ES-I3 (cell line): ENCODE results near the gene SEPTIN2.

Source experiments
- H3K36me3 ChIP-seq: 2 replicates; pipeline ENCODE4 v1.6.1; 2013; ENCODE audit warnings: mild to moderate bottlenecking, low read length, control low read depth, moderate library complexity; ENCODE audit not compliant: insufficient read depth
- H3K4me1 ChIP-seq: 2 replicates; pipeline ENCODE4 v1.6.1; 2013; ENCODE audit warnings: mild to moderate bottlenecking, control low read depth, low read length; ENCODE audit not compliant: insufficient read depth
- H3K9ac ChIP-seq: 2 replicates; pipeline ENCODE4 v1.6.1; 2013; ENCODE audit warnings: low read depth, mild to moderate bottlenecking, low read length, moderate library complexity
- H3K9me3 ChIP-seq: 2 replicates; pipeline ENCODE4 v1.6.1; 2013; ENCODE audit warnings: mild to moderate bottlenecking, low read length, moderate library complexity; ENCODE audit not compliant: control insufficient read depth, insufficient read depth

SEPTIN2 gene

GRCh38 chr2:241298673-241299072 is 17.1 kb upstream of the SEPTIN2 start:
- Histone ChIP-seq H3K9ac (no peak overlapping the region), H3K36me3 (no peaks in the 10 kb centered on the region), H3K4me1 (no peaks in the 10 kb centered on the region), H3K9me3 (no peaks in the 10 kb centered on the region)

DNA sequence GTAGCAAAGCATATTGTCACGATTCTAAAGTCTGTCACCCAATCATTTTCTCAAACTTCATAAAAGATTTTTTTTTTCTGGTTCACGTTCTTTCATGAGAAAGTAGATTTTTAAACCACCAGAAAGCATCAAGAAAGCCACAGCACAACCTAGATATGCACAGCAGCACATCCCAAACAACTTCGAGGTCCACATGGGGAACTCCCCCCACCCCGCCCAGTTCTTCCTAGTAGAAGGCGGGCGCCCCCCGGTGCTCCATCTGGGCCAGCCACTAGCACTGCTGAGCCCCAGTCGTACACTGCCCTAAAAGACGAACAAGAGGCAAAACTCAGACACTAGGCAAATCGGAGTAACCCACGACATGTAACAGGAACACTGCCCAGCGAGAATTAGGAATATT is 15.7 kb upstream of the SEPTIN2 start:
- no peaks in the 10 kb centered on the region for H3K4me1 ChIP-seq

GRCh38 chr2:241302083-241302482 is 13.6 kb upstream of the SEPTIN2 start:
- Histone ChIP-seq H3K9ac (no peak overlapping the region), H3K9me3 (no peaks in the 10 kb centered on the region), H3K36me3 (no peaks in the 10 kb centered on the region), H3K4me1 (no peaks in the 10 kb centered on the region)

More for the DNA sequence above, 15.7 kb upstream of the SEPTIN2 start:
- Histone ChIP-seq H3K9me3 (no peaks in the 10 kb centered on the region), H3K36me3 (no peaks in the 10 kb centered on the region), H3K9ac (no peak overlapping the region)

DNA sequence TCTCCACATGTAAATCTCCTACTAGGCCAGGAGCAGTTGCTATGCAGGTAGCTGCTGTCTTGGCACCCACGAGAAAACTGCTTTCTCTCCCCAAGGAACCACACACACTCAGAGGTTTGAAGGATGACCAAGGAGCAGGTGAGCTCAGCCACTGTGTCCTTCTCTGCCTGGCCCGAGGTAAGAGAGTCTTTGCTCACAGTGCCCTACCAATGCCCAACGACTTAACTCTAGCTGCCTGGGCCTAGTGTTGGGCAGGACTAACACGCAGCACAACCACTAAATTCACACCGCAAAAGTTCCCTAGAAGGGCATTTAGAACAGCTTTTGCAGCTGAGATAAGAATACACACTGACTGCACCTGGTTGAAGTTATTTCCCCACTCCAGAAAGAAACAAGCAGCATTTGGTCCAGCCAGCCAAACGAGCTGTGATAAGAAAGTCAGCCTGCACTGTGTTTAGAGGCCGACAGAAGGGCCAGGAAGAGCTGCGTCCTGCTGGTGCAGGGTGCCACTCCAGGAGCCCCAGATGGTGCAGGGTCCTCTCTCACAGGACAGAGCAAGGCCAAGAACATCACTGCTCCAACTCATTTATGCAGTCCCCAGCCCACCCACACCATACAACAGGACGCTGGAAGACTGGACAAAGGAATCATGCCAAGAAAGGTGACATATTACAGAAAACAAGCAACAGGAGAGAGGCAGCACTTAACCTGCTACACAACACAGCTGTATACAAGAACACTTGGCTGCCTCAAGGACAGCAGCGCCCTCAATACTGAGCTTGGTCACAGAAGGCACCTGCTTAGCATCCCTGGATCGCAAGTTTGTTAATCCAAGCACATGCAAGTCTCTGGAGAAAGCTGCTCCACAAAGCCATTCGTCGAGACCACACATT is 12.7 kb upstream of the SEPTIN2 start:
- Histone ChIP-seq H3K4me1 (peaks cover 3% of the 10 kb centered on the region; the same call in 1 of the 2 replicates), H3K9me3 (no peaks in the 10 kb centered on the region), H3K36me3 (no peaks in the 10 kb centered on the region), H3K9ac (no peak overlapping the region)

- Histone ChIP-seq H3K36me3 (no peaks in the 10 kb centered on the region), H3K4me1 (peaks cover 8% of the 10 kb centered on the region), H3K9ac (no peak overlapping the region), H3K9me3 (no peaks in the 10 kb centered on the region)
Observed at GRCh38 chr2:241304039-241304670, 11.6 kb upstream of the SEPTIN2 start.

GRCh38 chr2:241307055-241307454 is 8.7 kb upstream of the SEPTIN2 start:
- Histone ChIP-seq H3K4me1 (peaks cover 17% of the 10 kb centered on the region), H3K9me3 (no peaks in the 10 kb centered on the region), H3K36me3 (no peaks in the 10 kb centered on the region), H3K9ac (no peak overlapping the region)

GRCh38 chr2:241308267-241308666 is 7.5 kb upstream of the SEPTIN2 start:
- H3K36me3 ChIP-seq = no peaks in the 10 kb centered on the region
- H3K9me3 ChIP-seq = no peaks in the 10 kb centered on the region
- peaks cover 18% of the 10 kb centered on the region for H3K4me1 ChIP-seq
- H3K9ac ChIP-seq = no peak overlapping the region

DNA sequence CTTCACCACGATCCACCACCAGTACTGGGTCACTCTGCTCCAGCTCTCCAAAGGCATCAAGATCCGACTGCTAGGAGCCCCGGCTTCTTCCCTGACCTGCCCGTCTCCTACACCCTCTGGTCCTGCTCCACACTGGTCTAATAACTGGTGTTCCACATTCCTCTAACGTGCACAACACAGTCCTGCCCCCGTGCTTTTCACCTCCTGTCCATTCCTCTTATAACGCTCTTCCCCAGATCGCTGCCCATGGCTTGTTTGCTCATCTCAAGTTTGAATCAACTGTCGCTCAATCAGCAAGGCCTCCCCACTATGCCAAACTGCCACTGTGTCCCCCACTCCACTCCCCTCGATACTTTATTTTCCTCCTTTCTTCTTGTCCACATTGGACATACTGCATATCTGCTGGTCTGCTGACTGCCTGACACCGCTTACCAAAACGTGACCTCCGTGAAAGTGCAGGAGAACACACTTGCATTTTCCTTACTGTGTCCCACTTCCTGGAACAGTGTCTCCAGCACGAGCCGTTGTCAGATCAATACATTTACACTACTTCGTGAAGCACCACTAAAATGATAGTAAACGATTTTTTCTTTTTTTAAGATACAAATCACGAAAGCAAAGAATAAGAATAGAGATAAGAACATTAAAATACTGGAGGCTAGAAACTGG is 6.8 kb upstream of the SEPTIN2 start:
- no peaks in the 10 kb centered on the region for H3K9me3 ChIP-seq
- peaks cover 23% of the 10 kb centered on the region for H3K4me1 ChIP-seq
- H3K36me3 ChIP-seq = no peaks in the 10 kb centered on the region
- H3K9ac ChIP-seq = no peak overlapping the region

- H3K9me3 ChIP-seq = no peaks in the 10 kb centered on the region
- H3K9ac ChIP-seq = no peak overlapping the region
- H3K36me3 ChIP-seq = no peaks in the 10 kb centered on the region
- peaks cover 23% of the 10 kb centered on the region for H3K4me1 ChIP-seq
Observed at GRCh38 chr2:241309684-241310117, 6.0 kb upstream of the SEPTIN2 start.

DNA sequence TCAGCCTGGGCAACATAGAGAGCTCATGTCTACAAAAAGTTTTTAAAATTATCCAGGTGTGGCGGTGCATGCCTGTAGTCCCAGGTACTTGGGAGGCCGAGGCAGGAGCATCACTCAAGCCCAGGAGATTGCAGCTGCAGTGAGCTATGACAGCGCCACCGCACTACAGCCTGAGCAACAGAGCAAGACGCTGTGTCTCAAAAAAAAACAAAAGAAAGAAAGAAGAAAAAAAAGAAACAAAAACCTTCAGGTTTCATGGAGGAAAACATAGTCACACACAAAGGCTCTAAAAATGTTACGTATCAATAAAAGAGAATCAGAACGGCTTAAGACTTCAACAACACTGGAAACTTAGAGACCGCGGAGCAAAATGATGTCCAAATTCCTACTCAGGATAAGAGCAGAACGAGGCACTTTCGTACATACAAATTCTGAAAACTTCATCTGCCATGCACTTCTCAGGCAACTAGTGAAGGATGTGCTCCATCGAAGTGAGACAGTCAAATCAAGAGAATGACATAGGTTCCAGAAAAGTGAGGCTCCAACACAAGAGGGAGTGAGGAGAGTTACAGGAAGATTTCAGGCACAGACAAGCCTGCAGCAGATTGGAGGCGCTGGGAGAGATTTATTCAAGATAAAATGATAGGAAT is 4.7 kb upstream of the SEPTIN2 start:
- Histone ChIP-seq H3K9me3 (no peaks in the 10 kb centered on the region), H3K36me3 (no peaks in the 10 kb centered on the region), H3K4me1 (peaks cover 23% of the 10 kb centered on the region), H3K9ac (no peak overlapping the region)

- no peaks in the 10 kb centered on the region; the same call in 1 of the 2 replicates for H3K36me3 ChIP-seq
Observed at GRCh38 chr2:241312082-241312481, 3.6 kb upstream of the SEPTIN2 start.

DNA sequence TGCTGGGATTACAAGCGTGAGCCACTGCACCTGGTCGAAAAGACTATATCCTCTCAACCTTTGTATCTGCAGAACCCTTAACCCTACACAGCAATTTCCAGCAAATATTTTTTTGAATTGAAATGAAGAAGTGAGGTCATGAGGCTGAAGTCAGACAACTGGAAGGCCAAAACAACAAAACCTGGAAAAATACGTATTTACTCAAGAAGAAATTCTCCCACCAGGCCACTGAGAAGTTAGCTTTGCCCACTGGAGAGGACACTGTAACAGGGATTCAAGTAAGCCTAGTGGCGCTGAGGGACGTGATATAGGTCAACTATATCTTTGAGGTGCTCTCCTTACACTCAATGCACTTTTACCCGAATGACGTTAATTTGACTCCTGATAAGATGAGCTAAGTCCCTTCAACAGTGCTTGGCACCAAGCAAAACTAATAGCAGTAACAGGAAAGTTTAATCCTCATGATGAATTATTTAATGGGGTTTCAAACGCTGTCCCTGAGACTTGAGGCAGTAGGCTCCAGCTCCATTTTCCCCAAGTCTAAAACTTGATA is 2.1 kb upstream of the SEPTIN2 start:
- no peaks in the 10 kb centered on the region for H3K9me3 ChIP-seq
- H3K9ac ChIP-seq = peak overlapping the region; percentile 100
- H3K36me3 ChIP-seq = no peaks in the 10 kb centered on the region; the same call in 1 of the 2 replicates
- peaks cover 34% of the 10 kb centered on the region for H3K4me1 ChIP-seq

More at GRCh38 chr2:241312082-241312481, 3.6 kb upstream of the SEPTIN2 start:
- no peak overlapping the region for H3K9ac ChIP-seq
- peaks cover 24% of the 10 kb centered on the region for H3K4me1 ChIP-seq
- no peaks in the 10 kb centered on the region for H3K9me3 ChIP-seq

GRCh38 chr2:241314226-241315092 is 1.3 kb upstream of the SEPTIN2 start:
- H3K36me3 ChIP-seq = no peaks in the 10 kb centered on the region; the same call in 1 of the 2 replicates
- no peaks in the 10 kb centered on the region for H3K9me3 ChIP-seq
- H3K9ac ChIP-seq = peak overlapping the region; percentile 100
- peaks cover 27% of the 10 kb centered on the region for H3K4me1 ChIP-seq
